Neuronal stem cell (in vitro differentiated cells): ENCODE measurements around the gene PPIL6.

Experiments
- DNase-seq: peaks from one replicate; pipeline ENCODE4 v3.0.0-alpha.2; 2013; ENCODE audit warnings: low spot score
- H2AFZ ChIP-seq: one replicate; pipeline ENCODE4 v1.6.1; 2013; ENCODE audit warnings: mild to moderate bottlenecking, low read length, inconsistent platforms
- H2AK5ac ChIP-seq: 2 replicates; pipeline ENCODE4 v1.6.1; 2013; ENCODE audit warnings: low read depth, mild to moderate bottlenecking, inconsistent platforms, low read length, moderate library complexity, mixed read lengths
- H2BK120ac ChIP-seq: 2 replicates; pipeline ENCODE4 v1.6.1; 2013; ENCODE audit warnings: low read depth, mild to moderate bottlenecking, inconsistent platforms, low read length, moderate library complexity, mixed read lengths
- H2BK12ac ChIP-seq: one replicate; pipeline ENCODE4 v1.6.1; 2013; ENCODE audit warnings: low read length, inconsistent platforms
- H2BK15ac ChIP-seq: 2 replicates; pipeline ENCODE4 v1.6.1; 2013; ENCODE audit warnings: mild to moderate bottlenecking, low read length, inconsistent platforms, mixed read lengths
- H2BK5ac ChIP-seq: one replicate; pipeline ENCODE4 v1.6.1; 2013; ENCODE audit warnings: inconsistent platforms, mild to moderate bottlenecking, low read length, moderate library complexity
- H3K14ac ChIP-seq: one replicate; pipeline ENCODE4 v1.6.1; 2013; ENCODE audit warnings: low read length, inconsistent platforms
- H3K18ac ChIP-seq: 2 replicates; pipeline ENCODE4 v1.6.1; 2013; ENCODE audit warnings: low read length, inconsistent platforms
- H3K23ac ChIP-seq: 2 replicates; pipeline ENCODE4 v1.6.1; 2013; ENCODE audit warnings: low read depth, mild to moderate bottlenecking, mixed read lengths, low read length, inconsistent platforms; ENCODE audit not compliant: poor library complexity
- H3K27ac ChIP-seq: replicated peaks from 3 replicates; pipeline ENCODE4 v1.5.1; 2013; ENCODE audit warnings: low read length, inconsistent platforms
- H3K27me3 ChIP-seq, 3 experiments: 2 replicates each; pipeline ENCODE4 v1.6.1; 2013; ENCODE audit warnings: low read length in 3 of 3, mild to moderate bottlenecking in 2 of 3, inconsistent platforms in 1 of 3, low read depth in 1 of 3, mixed read lengths in 1 of 3, moderate library complexity in 1 of 3; ENCODE audit not compliant: control insufficient read depth in 3 of 3, insufficient read depth in 3 of 3
- H3K36me3 ChIP-seq, 2 donors: replicated peaks in 1 of 2; 2 replicates each; pipeline ENCODE4 v1.6.1; 2013; ENCODE audit warnings: low read length in 2 of 2; ENCODE audit not compliant: control insufficient read depth in 2 of 2, insufficient read depth in 2 of 2
- H3K4ac ChIP-seq: 2 replicates; pipeline ENCODE4 v1.6.1; 2013; ENCODE audit warnings: inconsistent platforms, mild to moderate bottlenecking, low read length, moderate library complexity
- H3K4me1 ChIP-seq, 2 donors: 1 replicate in 1 of 2; 2 replicates in 1 of 2; pipeline ENCODE4 v1.6.1; 2013; ENCODE audit warnings: low read length in 2 of 2, low read depth in 1 of 2; ENCODE audit not compliant: control insufficient read depth in 2 of 2, insufficient read depth in 1 of 2
- H3K4me2 ChIP-seq: one replicate; pipeline ENCODE4 v1.6.1; 2013; ENCODE audit warnings: mild to moderate bottlenecking, low read length, inconsistent platforms; ENCODE audit not compliant: insufficient read depth, poor library complexity, severe bottlenecking
- H3K4me3 ChIP-seq, 2 donors: 2 replicates each; pipeline ENCODE4 v1.5.1; 2013; ENCODE audit warnings: low read length in 2 of 2, mild to moderate bottlenecking in 2 of 2, inconsistent platforms in 1 of 2, moderate library complexity in 1 of 2
- H3K79me1 ChIP-seq: one replicate; pipeline ENCODE4 v1.6.1; 2013; ENCODE audit warnings: low read depth, mild to moderate bottlenecking, inconsistent platforms, low read length, moderate library complexity
- H3K9ac ChIP-seq: one replicate; pipeline ENCODE4 v1.6.1; 2013; ENCODE audit warnings: mild to moderate bottlenecking, low read depth, low read length, inconsistent platforms; ENCODE audit not compliant: poor library complexity
- H3K9me3 ChIP-seq, 2 donors: replicated peaks in 1 of 2; 2 replicates each; pipeline versions ENCODE3 to v1.6.1; 2013; ENCODE audit warnings: low read length in 2 of 2, mild to moderate bottlenecking in 2 of 2, inconsistent platforms in 1 of 2, low read depth in 1 of 2, mixed read lengths in 1 of 2, moderate library complexity in 1 of 2; ENCODE audit not compliant: control insufficient read depth in 2 of 2, insufficient read depth in 1 of 2
- H4K8ac ChIP-seq: one replicate; pipeline ENCODE4 v1.6.1; 2013; ENCODE audit warnings: low read depth, mild to moderate bottlenecking, inconsistent platforms, low read length, moderate library complexity
- H4K91ac ChIP-seq: one replicate; pipeline ENCODE4 v1.6.1; 2013; ENCODE audit warnings: low read length, low read depth, mild to moderate bottlenecking, inconsistent platforms; ENCODE audit not compliant: poor library complexity
- WGBS, 2 donors: extraction: QIAGEN DNeasy Blood & Tissue Kit; methylation state at CpG; one replicate each; pipeline ENCODE4 v1.1.7; 2013; ENCODE audit warnings: missing lambda C conversion rate in 2 of 2, mixed read lengths in 1 of 2; ENCODE audit not compliant: insufficient read length in 2 of 2, insufficient replicate concordance in 1 of 2; ENCODE audit errors: extremely low coverage in 2 of 2; 5-methylcytosine and 5-hydroxymethylcytosine counted together

PPIL6 gene

DNA sequence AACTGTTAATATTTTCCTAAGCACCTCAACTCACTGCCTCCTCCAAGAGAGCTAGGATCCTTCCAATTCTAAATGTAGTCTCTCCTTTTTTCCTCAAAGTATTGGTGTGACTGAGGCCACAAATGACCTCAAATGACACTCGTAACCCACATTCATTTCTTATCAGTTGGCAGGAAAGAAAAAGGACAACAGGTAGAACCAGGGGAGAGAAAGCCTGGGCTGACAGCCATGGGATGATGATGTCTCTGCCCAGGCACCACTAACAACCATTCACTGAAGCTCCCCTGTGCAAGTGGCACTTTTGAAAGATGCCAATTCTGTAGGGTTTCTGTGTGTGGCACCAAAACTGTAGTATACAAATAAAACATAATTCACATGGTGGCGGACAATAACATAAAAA is 35.2 kb upstream of the PPIL6 start:
- Histone ChIP-seq H3K4ac (no peak overlapping the region), H4K8ac (no peak overlapping the region), H3K9ac (no peak overlapping the region), H3K4me1 (peaks cover 0 to 5% of the 10 kb centered on the region in 2 donors), H3K9me3 (no peaks in the 10 kb centered on the region), H3K4me3 (no peak overlapping the region), H3K79me1 (no peaks in the 10 kb centered on the region), H4K91ac (no peak overlapping the region), H2BK5ac (no peak overlapping the region), H2BK120ac (no peak overlapping the region), H2AK5ac (no peak overlapping the region), H3K27me3 (no peaks in the 10 kb centered on the region), H3K36me3 (peaks cover 37 to 93% of the 10 kb centered on the region in 2 donors), H3K18ac (no peak overlapping the region), H2BK15ac (no peak overlapping the region), H3K14ac (no peak overlapping the region), H2BK12ac (no peak overlapping the region), H2AFZ (no peak overlapping the region), H3K23ac (no peak overlapping the region), H3K27ac (no peak overlapping the region), H3K4me2 (no peak overlapping the region)
- WGBS, 2 donors = no CpG with 5 or more reads among the region's 2 CpGs
- DNase-seq = no peak

DNA sequence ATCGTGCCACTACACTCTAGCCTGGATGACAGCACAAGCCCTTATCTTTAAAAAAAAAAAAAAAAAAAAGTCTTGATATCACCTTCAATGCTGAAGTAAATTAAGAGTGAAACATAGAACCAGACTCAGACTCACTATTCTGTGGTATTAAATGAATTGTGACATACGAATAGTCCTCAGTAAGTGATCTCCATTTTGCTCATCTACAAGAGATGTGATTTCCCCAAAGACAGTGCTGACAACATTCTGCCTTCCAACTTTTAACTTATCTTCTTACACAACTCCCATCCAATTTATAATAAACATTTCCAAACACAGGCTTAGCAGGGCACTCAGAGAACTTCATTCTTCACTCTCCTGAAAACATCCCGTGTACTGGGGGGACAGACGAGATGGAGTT is 34.6 kb upstream of the PPIL6 start:
- no peak overlapping the region for H3K9ac ChIP-seq
- H3K18ac ChIP-seq = no peak overlapping the region
- no peak overlapping the region for H2AK5ac ChIP-seq
- no peak overlapping the region for H3K23ac ChIP-seq
- no peak overlapping the region for H4K8ac ChIP-seq
- no peak overlapping the region for H4K91ac ChIP-seq
- H2AFZ ChIP-seq = no peak overlapping the region
- H3K36me3 ChIP-seq = peaks cover 42 to 93% of the 10 kb centered on the region in 2 donors
- DNase-seq = no peak
- no peak overlapping the region for H3K4me2 ChIP-seq
- H3K27me3 ChIP-seq = no peaks in the 10 kb centered on the region
- H3K14ac ChIP-seq = no peak overlapping the region
- no peak overlapping the region for H2BK120ac ChIP-seq
- no peaks in the 10 kb centered on the region for H3K9me3 ChIP-seq
- no peak overlapping the region for H3K4me3 ChIP-seq
- no peak overlapping the region for H2BK15ac ChIP-seq
- H3K79me1 ChIP-seq = peaks cover under 1% of the 10 kb centered on the region
- no peak overlapping the region for H2BK12ac ChIP-seq
- WGBS, 2 donors = no CpG with 5 or more reads among the region's 4 CpGs
- no peak overlapping the region for H3K4ac ChIP-seq
- no peak overlapping the region for H3K27ac ChIP-seq
- no peak overlapping the region for H2BK5ac ChIP-seq
- peaks cover 0 to 5% of the 10 kb centered on the region in 2 donors for H3K4me1 ChIP-seq

DNA sequence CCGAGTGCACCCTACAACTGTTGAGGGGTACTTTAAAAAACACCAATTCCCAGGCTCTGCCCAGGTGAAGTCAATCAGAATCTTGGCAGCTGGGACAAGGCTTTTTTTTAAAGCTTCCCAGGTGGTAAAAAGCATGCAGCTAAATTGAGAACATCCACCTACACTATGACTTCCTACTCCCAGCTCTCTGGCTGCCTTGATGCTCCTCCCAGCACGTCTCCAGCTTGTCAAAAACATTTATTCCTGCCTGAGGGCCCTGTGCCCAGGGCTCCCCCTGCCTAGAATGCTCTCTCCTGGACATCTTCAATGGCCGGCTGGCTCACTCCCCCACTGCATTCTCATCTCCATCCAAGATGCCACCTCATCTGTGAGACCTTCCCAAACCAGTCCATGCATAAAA is 32.7 kb upstream of the PPIL6 start:
- H3K14ac ChIP-seq = no peak overlapping the region
- H3K9me3 ChIP-seq = no peaks in the 10 kb centered on the region
- no peak for DNase-seq
- H3K4me3 ChIP-seq = no peak overlapping the region
- H2BK12ac ChIP-seq = no peak overlapping the region
- no peak overlapping the region for H2BK5ac ChIP-seq
- no peak overlapping the region for H3K4ac ChIP-seq
- H3K27me3 ChIP-seq = no peaks in the 10 kb centered on the region
- H3K4me1 ChIP-seq = peaks cover 0 to 5% of the 10 kb centered on the region in 2 donors
- no peak overlapping the region for H4K8ac ChIP-seq
- H3K9ac ChIP-seq = no peak overlapping the region
- H3K36me3 ChIP-seq = peaks cover 47 to 97% of the 10 kb centered on the region in 2 donors
- no peak overlapping the region for H2AFZ ChIP-seq
- H2BK120ac ChIP-seq = no peak overlapping the region
- no peak overlapping the region for H4K91ac ChIP-seq
- H2BK15ac ChIP-seq = no peak overlapping the region
- H3K18ac ChIP-seq = no peak overlapping the region
- no peak overlapping the region for H3K4me2 ChIP-seq
- H3K23ac ChIP-seq = no peak overlapping the region
- peaks cover 2% of the 10 kb centered on the region for H3K79me1 ChIP-seq
- no peak overlapping the region for H2AK5ac ChIP-seq
- WGBS, 2 donors = no CpG with 5 or more reads among the region's 3 CpGs
- no peak overlapping the region for H3K27ac ChIP-seq

DNA sequence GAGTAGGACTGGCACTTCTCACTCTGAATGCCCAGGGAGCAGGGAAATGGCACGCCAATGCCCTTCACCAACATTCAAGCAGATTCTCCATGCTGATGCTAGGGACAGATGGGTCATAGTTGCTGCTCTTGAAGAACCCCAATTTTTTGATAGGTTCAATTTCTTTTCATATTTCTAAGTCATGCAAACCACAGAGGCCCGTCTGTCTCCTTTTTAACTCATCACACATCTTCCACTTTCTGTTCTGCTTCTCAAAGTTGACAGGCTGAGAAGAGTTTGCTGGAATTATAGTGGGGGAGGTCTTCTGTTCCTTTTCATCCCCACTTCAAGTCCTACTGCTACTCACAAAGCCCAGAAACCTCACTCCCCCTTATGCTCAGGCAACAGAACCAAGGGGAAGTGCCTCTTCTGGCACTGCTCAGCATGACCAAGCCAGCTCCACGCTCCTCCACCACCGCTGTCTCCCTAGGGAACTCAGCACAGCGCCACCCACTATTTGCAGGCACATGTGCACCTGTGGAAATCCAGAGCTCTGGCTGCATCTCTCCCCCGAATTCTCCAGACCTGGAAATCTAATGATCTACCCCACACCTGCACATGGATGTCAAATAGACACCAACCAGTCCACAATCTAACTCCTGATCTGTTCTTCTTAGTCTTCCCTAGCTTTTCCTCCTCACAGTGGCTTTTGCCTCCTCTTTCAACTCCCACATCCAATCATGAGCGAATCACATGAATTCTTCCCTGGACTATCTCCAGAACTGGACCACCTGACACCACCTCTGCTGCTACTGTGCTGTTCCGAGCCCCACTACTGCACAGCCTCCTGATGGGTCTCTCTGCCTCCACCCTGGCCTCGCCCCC is 31.9 kb upstream of the PPIL6 start:
- no peaks in the 10 kb centered on the region for H3K9me3 ChIP-seq
- no peak overlapping the region for H3K9ac ChIP-seq
- H3K4me1 ChIP-seq = peaks cover 0 to 2% of the 10 kb centered on the region in 2 donors
- H3K4ac ChIP-seq = no peak overlapping the region
- H3K18ac ChIP-seq = no peak overlapping the region
- H2AFZ ChIP-seq = no peak overlapping the region
- H4K8ac ChIP-seq = no peak overlapping the region
- peaks cover 5% of the 10 kb centered on the region for H3K79me1 ChIP-seq
- no peak overlapping the region for H2AK5ac ChIP-seq
- no peak overlapping the region for H3K23ac ChIP-seq
- peaks cover 48 to 97% of the 10 kb centered on the region in 2 donors for H3K36me3 ChIP-seq
- DNase-seq = no peak
- no peak overlapping the region for H3K27ac ChIP-seq
- no peak overlapping the region for H3K4me3 ChIP-seq
- H3K27me3 ChIP-seq = no peaks in the 10 kb centered on the region
- no peak overlapping the region for H2BK5ac ChIP-seq
- no CpG with 5 or more reads among the region's 9 CpGs for WGBS, 2 donors
- no peak overlapping the region for H2BK15ac ChIP-seq
- no peak overlapping the region for H4K91ac ChIP-seq
- no peak overlapping the region for H2BK120ac ChIP-seq
- H3K14ac ChIP-seq = no peak overlapping the region
- H2BK12ac ChIP-seq = no peak overlapping the region
- H3K4me2 ChIP-seq = no peak overlapping the region
